GM18870 (cell line): ENCODE data around the gene GLIPR2.
"Not testable (repeated sequence)": the region's sequence is repeated elsewhere in the genome, so short reads cannot be mapped to it uniquely, and the experiment has no call there.

Source experiments
- ATAC-seq: cut with Tn5 transposase; IDR thresholded peaks from one replicate; pipeline ENCODE4 v1.9.1; 2021; ENCODE audit warnings: moderate library complexity; ENCODE audit not compliant: unreplicated experiment

The GLIPR2 gene

GRCh38 chr9:36121971-36122370, 14.6 kb upstream of the GLIPR2 start:
- no peak for ATAC-seq

- ATAC-seq: no peak
Observed at GRCh38 chr9:36123515-36123914, 13.0 kb upstream of the GLIPR2 start.

GRCh38 chr9:36125062-36125855, 11.3 kb upstream of the GLIPR2 start:
- no peak for ATAC-seq

GRCh38 chr9:36126016-36126730, 10.4 kb upstream of the GLIPR2 start:
- no peak for ATAC-seq

GRCh38 chr9:36127652-36128244, 8.8 kb upstream of the GLIPR2 start:
- no peak for ATAC-seq

- ATAC-seq: no peak
Observed at GRCh38 chr9:36128349-36128748, 8.2 kb upstream of the GLIPR2 start.

- no peak for ATAC-seq
Observed at GRCh38 chr9:36129139-36129538, 7.4 kb upstream of the GLIPR2 start.

GRCh38 chr9:36131666-36132065, 4.9 kb upstream of the GLIPR2 start:
- ATAC-seq: not testable (repeated sequence)

GRCh38 chr9:36132086-36132485, 4.4 kb upstream of the GLIPR2 start:
- ATAC-seq: no peak

- no peak for ATAC-seq
Observed at GRCh38 chr9:36134761-36135505, 1.6 kb upstream of the GLIPR2 start.

GRCh38 chr9:36135741-36136271, 727 bp upstream of the GLIPR2 start:
- no peak for ATAC-seq

GRCh38 chr9:36136894-36137391, 410 bp downstream of the GLIPR2 start:
- ATAC-seq: peak; percentile 16

- no peak for ATAC-seq
Observed at GRCh38 chr9:36137392-36138004, 965 bp downstream of the GLIPR2 start.

GRCh38 chr9:36138496-36138895, 2.0 kb downstream of the GLIPR2 start:
- ATAC-seq: no peak

- ATAC-seq: no peak
Observed at GRCh38 chr9:36138901-36139300, 2.4 kb downstream of the GLIPR2 start.

GRCh38 chr9:36140086-36141084, 3.9 kb downstream of the GLIPR2 start:
- ATAC-seq: no peak

GRCh38 chr9:36141288-36141687, 4.8 kb downstream of the GLIPR2 start:
- no peak for ATAC-seq

- no peak for ATAC-seq
Observed at GRCh38 chr9:36141761-36142160, 5.2 kb downstream of the GLIPR2 start.
